Ovary (tissue), 9 donors: ENCODE results near the gene FER1L5. TPM values are rescaled to one million over a fixed set of nuclear protein-coding genes. Genes with fewer than 3 reads are reported as not detected.

Source experiments
- DNase-seq, 5 donors: peaks; one replicate each; pipeline ENCODE4 v3.0.0-alpha.2; 2019 to 2020
- H3K27ac ChIP-seq, 2 donors: fragments of 200-600 bp; one replicate each; pipeline versions ENCODE4 v1.5.1 to v1.8.0; 2019 to 2022
- H3K27me3 ChIP-seq: fragments of 200-600 bp; one replicate; pipeline ENCODE4 v1.8.0; 2022
- H3K36me3 ChIP-seq: fragments of 200-600 bp; sonication (generic); one replicate; pipeline ENCODE4 v1.5.1; 2019
- H3K4me1 ChIP-seq: one replicate; pipeline ENCODE4 v1.8.1; 2013; ENCODE audit warnings: mild to moderate bottlenecking, moderate library complexity; ENCODE audit not compliant: insufficient read depth
- H3K4me3 ChIP-seq: fragments of 200-600 bp; sonication (generic); one replicate; pipeline ENCODE4 v1.5.1; 2017
- H3K9me3 ChIP-seq, 2 donors: fragments of 200-600 bp in 1 of 2; sonication (generic) in 1 of 2; one replicate each; pipeline versions ENCODE4 v1.5.1 to v1.8.1; 2013 to 2019; ENCODE audit warnings: mild to moderate bottlenecking in 1 of 2, moderate library complexity in 1 of 2
- CTCF ChIP-seq, 3 donors: fragments of 450-650 bp in 2 of 3; fragments of 200-600 bp in 1 of 3; IDR thresholded peaks; one replicate each; pipeline versions ENCODE4 v1.5.1 to v1.8.0; 2016 to 2022; ENCODE audit warnings: antibody characterized with exemption in 3 of 3, mild to moderate bottlenecking in 1 of 3
- EP300 ChIP-seq: sonication (generic); formaldehyde crosslinking; IDR thresholded peaks from one replicate; pipeline ENCODE4 v1.6.1; 2017; ENCODE audit warnings: antibody characterized with exemption
- POLR2A ChIP-seq: fragments of 450-650 bp; IDR thresholded peaks from one replicate; pipeline ENCODE4 v1.6.1; 2017; ENCODE audit warnings: antibody characterized with exemption, mild to moderate bottlenecking, moderate library complexity
- WGBS, 3 donors: extraction: QIAGEN DNeasy Blood & Tissue Kit in 1 of 3; methylation state at CpG; one replicate each; pipeline versions ENCODE4 v1.1.5 to v1.1.7; 2013 to 2017; 5-methylcytosine and 5-hydroxymethylcytosine counted together
- intact Hi-C, 4 donors: fragments of 100-400 bp; cut with DNase I; formaldehyde crosslinking; loops; one replicate each; pipeline versions ENCODE4 v1.11.0 to v1.15.1; 2022 to 2023
- polyA plus RNA-seq, 2 donors: library from polyadenylated mRNA; stranded (reverse); fragments of 200-250 nt in 1 of 2; fragments of 350-450 nt in 1 of 2; fragmentation: Illumina TruSeq in 1 of 2; extraction: RNeasy Lipid Tissue Mini Kit (QIAGEN cat#74804) in 1 of 2; gene quantifications; one replicate each; pipeline ENCODE4 v1.2.3, GENCODE V29; 2013 to 2014
- total RNA-seq, 7 donors: library from RNA; depleted of rRNA in 2 of 7; stranded (reverse); fragments of >200 nt in 2 of 7; fragmentation: NEBNext Ultra II Directional in 3 of 7; extraction: Animal tissue kit (Norgen Biotek cat#: 25700) in 3 of 7; gene quantifications; one replicate each; pipeline versions ENCODE4 v1.1.0 to v1.2.4, GENCODE V29; 2016 to 2023
- donor health status: DM: no; HTN: no; CAD: no; lungs with moderate emphysema.
- donor health status: DM: no; HTN: no; CAD: no.
- donor health status: Bipolar disorder and iron deficiency.
- donor health status: DM: yes; HTN: yes; CAD: no.
- donor health status: DM: no; HTN: no; CAD: no.
- donor health status: DM: yes; HTN: yes; CAD: no.

The FER1L5 gene
- total and polyA plus RNA-seq, 9 donors, result 0.08 to 0.80 (median 0.23) TPM

DNA sequence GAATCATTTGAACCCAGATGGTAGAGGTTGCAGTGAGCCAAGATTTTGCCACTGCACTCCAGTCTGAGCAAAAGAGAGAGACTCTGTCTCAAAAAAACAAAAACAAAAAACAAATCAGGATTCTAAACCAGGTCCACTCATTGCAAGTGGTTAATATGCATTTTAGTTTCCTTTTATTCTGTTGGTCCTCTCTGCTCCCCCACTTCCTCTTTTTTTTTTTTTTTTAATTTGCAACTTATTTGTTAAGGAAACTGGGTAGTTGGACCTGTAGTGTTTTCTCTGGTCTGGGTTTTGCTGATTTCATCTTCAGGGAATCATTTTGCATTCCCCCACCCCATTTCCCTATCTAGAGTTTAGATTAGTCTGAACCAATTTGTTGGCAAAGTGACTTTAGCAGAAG, 14.0 kb downstream of the FER1L5 start:
- TF ChIP-seq POLR2A (no peak), EP300 (no peak), CTCF (IDR thresholded peaks at IDR 0.05) (no peak)
- Histone ChIP-seq H3K36me3 (no peaks in the 10 kb centered on the region), H3K4me1 (no peaks in the 10 kb centered on the region), H3K4me3 (no peak overlapping the region), H3K27me3 (no peaks in the 10 kb centered on the region), H3K9me3 (no peaks in the 10 kb centered on the region), H3K27ac (no peak overlapping the region)
- DNase-seq, result no peak
- intact Hi-C loops, result no loop called here

DNA sequence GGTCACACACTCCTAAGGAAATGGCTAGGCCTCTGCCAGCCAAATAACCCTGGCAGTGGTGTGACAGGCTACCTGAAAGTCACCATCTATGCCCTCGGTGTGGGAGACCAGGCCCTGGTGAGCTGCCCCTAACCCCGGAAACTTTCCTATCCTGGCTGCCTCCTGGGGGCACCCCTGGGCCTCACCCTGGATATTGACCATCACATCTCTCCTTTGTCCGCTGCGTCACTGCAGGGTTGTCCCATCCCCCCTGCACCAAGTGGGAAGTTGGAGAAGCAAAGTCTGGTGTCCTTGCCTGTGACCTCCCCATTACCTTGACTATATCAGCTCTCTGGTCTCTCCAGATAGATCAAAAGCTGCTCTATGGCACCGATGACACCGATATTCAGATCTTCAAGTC, 18.8 kb downstream of the FER1L5 start:
- intact Hi-C loops, result no loop called here
- Histone ChIP-seq H3K27me3 (no peaks in the 10 kb centered on the region), H3K36me3 (no peaks in the 10 kb centered on the region), H3K4me1 (no peaks in the 10 kb centered on the region), H3K4me3 (no peak overlapping the region), H3K27ac (no peak overlapping the region), H3K9me3 (no peaks in the 10 kb centered on the region)
- no peak for TF ChIP-seq EP300
- TF ChIP-seq CTCF (IDR thresholded peaks at IDR 0.05), result no peak
- no peak for TF ChIP-seq POLR2A
- peak in 1 of 5 donors; percentile 15 for DNase-seq
- WGBS, 3 donors, result 88 to 96% (median 94%) methylated on average over 6 of the region's 6 CpGs

- intact Hi-C loops, result no loop called here
- no peak overlapping the region for H3K4me3 ChIP-seq
- H3K27ac ChIP-seq, result no peak overlapping the region
- DNase-seq, result no peak
- no peaks in the 10 kb centered on the region for H3K36me3 ChIP-seq
- WGBS, 3 donors, result 86 to 91% (median 89%) methylated on average over 9 of the region's 9 CpGs
- H3K9me3 ChIP-seq, result no peaks in the 10 kb centered on the region
- H3K4me1 ChIP-seq, result no peaks in the 10 kb centered on the region
- no peaks in the 10 kb centered on the region for H3K27me3 ChIP-seq
- no peak for TF ChIP-seq CTCF (IDR thresholded peaks at IDR 0.05)
- TF ChIP-seq EP300, result no peak
These were observed 19.8 kb downstream of the FER1L5 start for GRCh38 chr2:96662360-96662759.

DNA sequence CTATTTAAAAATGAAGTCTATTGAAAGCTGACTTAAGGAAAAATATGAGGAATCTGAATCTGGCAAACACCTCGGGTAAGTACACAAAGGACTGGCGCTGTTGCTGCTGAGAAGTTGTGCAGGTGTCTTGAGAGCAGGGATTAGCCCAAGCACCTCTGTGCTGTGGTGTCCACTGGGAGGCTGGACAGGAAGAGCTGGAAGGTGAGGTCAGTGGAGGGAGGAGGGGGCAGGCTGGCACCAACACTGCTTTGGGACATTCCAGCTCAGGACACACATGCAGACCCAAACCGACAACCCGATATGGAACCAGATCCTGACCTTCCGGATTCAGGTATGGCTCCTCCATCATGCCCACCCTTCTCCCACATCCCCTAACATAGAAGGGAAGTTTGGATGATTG, 20.6 kb downstream of the FER1L5 start:
- intact Hi-C loops, result no loop called here
- Histone ChIP-seq H3K4me3 (no peak overlapping the region), H3K36me3 (no peaks in the 10 kb centered on the region), H3K9me3 (no peaks in the 10 kb centered on the region), H3K27ac (no peak overlapping the region), H3K4me1 (no peaks in the 10 kb centered on the region), H3K27me3 (no peaks in the 10 kb centered on the region)
- WGBS, 3 donors, result 80 to 87% (median 86%) methylated on average over 5 of the region's 5 CpGs
- DNase-seq, result peak in 1 of 5 donors; percentile 4
- TF ChIP-seq CTCF (IDR thresholded peaks at IDR 0.05) (no peak), POLR2A (no peak), EP300 (no peak)

DNA sequence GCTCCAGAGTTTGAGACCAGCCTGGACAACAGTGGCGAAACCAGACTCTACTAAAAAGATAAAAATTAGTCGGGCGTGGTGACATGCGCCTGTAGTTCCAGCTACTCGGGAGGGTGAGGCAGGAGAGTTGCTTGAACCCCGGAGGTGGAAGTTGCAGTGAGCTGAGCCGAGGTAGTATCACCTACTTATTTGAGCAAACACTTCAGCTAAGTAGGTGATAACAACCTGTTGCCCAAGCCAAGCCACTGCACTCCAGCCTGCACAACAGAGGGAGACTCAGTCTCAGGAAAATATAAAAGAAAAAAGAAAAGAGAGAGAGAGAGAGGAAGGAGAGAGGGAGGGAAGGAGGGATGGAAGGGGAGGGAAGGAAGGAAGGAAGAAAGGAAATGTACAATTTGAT, 21.3 kb downstream of the FER1L5 start:
- TF ChIP-seq CTCF (IDR thresholded peaks at IDR 0.05) (no peak), POLR2A (no peak), EP300 (no peak)
- intact Hi-C loops, result no loop called here
- H3K27ac ChIP-seq, result no peak overlapping the region

More for the DNA sequence above, 21.3 kb downstream of the FER1L5 start:
- H3K4me3 ChIP-seq, result no peak overlapping the region
- peak in 1 of 5 donors; percentile 9 for DNase-seq
- H3K36me3 ChIP-seq, result no peaks in the 10 kb centered on the region
- no peaks in the 10 kb centered on the region for H3K9me3 ChIP-seq
- no peaks in the 10 kb centered on the region for H3K4me1 ChIP-seq
- WGBS, 3 donors, result 85 to 91% (median 90%) methylated on average over 7 of the region's 7 CpGs
- H3K27me3 ChIP-seq, result no peaks in the 10 kb centered on the region
